Caco-2 (cell line): ENCODE measurements around the gene MED17. TPM values are rescaled to one million over a fixed set of nuclear protein-coding genes. Genes with fewer than 3 reads are reported as not detected.

Experiments
- BruUV-seq: library from RNA; stranded (reverse); fragments of 400-500 nt; replicated peaks from 2 replicates; lab custom pipeline; 2021; lab: Mats Ljungman, UMichigan
- CTCF ChIA-PET: fragments of 300-600 bp; sonication (Branson Sonifier 250); formaldehyde crosslinking; loops from one replicate; lab custom pipeline; 2022; ENCODE audit warnings: antibody characterized with exemption; lab: Charles Lee
- POLR2A ChIA-PET: fragments of 300-600 bp; sonication (Branson Sonifier 250); formaldehyde crosslinking; loops from one replicate; lab custom pipeline; 2022; ENCODE audit warnings: antibody characterized with exemption; lab: Charles Lee
- DNase-seq, 2 experiments: peaks; one replicate each; pipeline versions ENCODE4 v3.0.0 to v3.0.0-alpha.2; 2020 to 2022
- H3K27me3 ChIP-seq: replicated peaks from 2 replicates; pipeline ENCODE4 v1.6.0; 2011; ENCODE audit warnings: low read length; ENCODE audit not compliant: control insufficient read depth, insufficient read depth
- H3K36me3 ChIP-seq: 2 replicates; pipeline ENCODE4 v1.5.1; 2011; ENCODE audit warnings: low read length; ENCODE audit not compliant: control insufficient read depth, insufficient read depth
- H3K4me1 ChIP-seq: fragments of 250-450 bp; sonication (Bioruptor Pico); 2 replicates; pipeline ENCODE4 v1.5.1; 2020; ENCODE audit warnings: mild to moderate bottlenecking
- H3K4me3 ChIP-seq: 2 replicates; pipeline ENCODE4 v1.5.1; 2011; ENCODE audit warnings: low read depth, mild to moderate bottlenecking, control low read depth, low read length
- H3K9me3 ChIP-seq: fragments of 250-450 bp; sonication (Bioruptor Pico); 2 replicates; pipeline ENCODE4 v1.5.1; 2020; ENCODE audit warnings: mild to moderate bottlenecking, moderate library complexity
- H3K27ac Mint-ChIP-seq: one replicate; pipeline ENCODE4 v1.8.0; 2022; ENCODE audit warnings: mixed read lengths; ENCODE audit not compliant: unreplicated experiment
- H3K27me3 Mint-ChIP-seq: one replicate; pipeline ENCODE4 v1.8.0; 2022; ENCODE audit warnings: mixed read lengths; ENCODE audit not compliant: insufficient read depth, unreplicated experiment
- H3K36me3 Mint-ChIP-seq: one replicate; pipeline ENCODE4 v1.8.0; 2022; ENCODE audit warnings: mild to moderate bottlenecking, mixed read lengths; ENCODE audit not compliant: insufficient read depth, unreplicated experiment
- H3K4me1 Mint-ChIP-seq: one replicate; pipeline ENCODE4 v1.8.0; 2022; ENCODE audit warnings: low read depth, mixed read lengths; ENCODE audit not compliant: unreplicated experiment
- H3K4me3 Mint-ChIP-seq: one replicate; pipeline ENCODE4 v1.8.0; 2022; ENCODE audit warnings: mild to moderate bottlenecking, moderate library complexity, mixed read lengths; ENCODE audit not compliant: unreplicated experiment
- H3K9me3 Mint-ChIP-seq: one replicate; pipeline ENCODE4 v1.8.0; 2022; ENCODE audit warnings: mixed read lengths; ENCODE audit not compliant: unreplicated experiment
- intact Hi-C: fragments of 100-400 bp; cut with micrococcal nuclease; formaldehyde crosslinking; loops from one replicate; pipeline ENCODE4 v1.10.0; 2022; ENCODE audit not compliant: unreplicated experiment
- total RNA-seq: library from RNA; stranded (reverse); gene quantifications from 2 replicates; pipeline ENCODE4 v1.2.3, GENCODE V29; 2022
- TF ChIP-seq, protein P1 (sequence below), 2 experiments: fragments of 200-600 bp in 1 of 2; IDR thresholded peaks; 1 replicate in 1 of 2; 2 replicates in 1 of 2; pipeline versions ENCODE4 v1.5.1 to v1.8.0; 2011 to 2022; ENCODE audit warnings: antibody characterized with exemption in 1 of 2, control low read depth in 1 of 2, inconsistent platforms in 1 of 2, low read depth in 1 of 2, low read length in 1 of 2, mild to moderate bottlenecking in 1 of 2, moderate library complexity in 1 of 2; ENCODE audit not compliant: insufficient read depth in 1 of 2, severe bottlenecking in 1 of 2, unreplicated experiment in 1 of 2

Gene MED17
- total RNA-seq, 1 experiment from 2014 or later: 54.0 TPM

GRCh38 chr11:93822359-93822758 lies 38.3 kb downstream of the MED17 start:
- H3K27ac Mint-ChIP-seq: no peak overlapping the region
- H3K9me3 ChIP-seq: no peaks in the 10 kb centered on the region
- no peaks in the 10 kb centered on the region for H3K27me3 ChIP-seq
- no peaks in the 10 kb centered on the region for H3K36me3 ChIP-seq
- H3K4me1 ChIP-seq: peaks cover 29% of the 10 kb centered on the region
- DNase-seq: no peak
- H3K36me3 Mint-ChIP-seq: peaks cover 17% of the 10 kb centered on the region
- TF ChIP-seq, protein P1, sequence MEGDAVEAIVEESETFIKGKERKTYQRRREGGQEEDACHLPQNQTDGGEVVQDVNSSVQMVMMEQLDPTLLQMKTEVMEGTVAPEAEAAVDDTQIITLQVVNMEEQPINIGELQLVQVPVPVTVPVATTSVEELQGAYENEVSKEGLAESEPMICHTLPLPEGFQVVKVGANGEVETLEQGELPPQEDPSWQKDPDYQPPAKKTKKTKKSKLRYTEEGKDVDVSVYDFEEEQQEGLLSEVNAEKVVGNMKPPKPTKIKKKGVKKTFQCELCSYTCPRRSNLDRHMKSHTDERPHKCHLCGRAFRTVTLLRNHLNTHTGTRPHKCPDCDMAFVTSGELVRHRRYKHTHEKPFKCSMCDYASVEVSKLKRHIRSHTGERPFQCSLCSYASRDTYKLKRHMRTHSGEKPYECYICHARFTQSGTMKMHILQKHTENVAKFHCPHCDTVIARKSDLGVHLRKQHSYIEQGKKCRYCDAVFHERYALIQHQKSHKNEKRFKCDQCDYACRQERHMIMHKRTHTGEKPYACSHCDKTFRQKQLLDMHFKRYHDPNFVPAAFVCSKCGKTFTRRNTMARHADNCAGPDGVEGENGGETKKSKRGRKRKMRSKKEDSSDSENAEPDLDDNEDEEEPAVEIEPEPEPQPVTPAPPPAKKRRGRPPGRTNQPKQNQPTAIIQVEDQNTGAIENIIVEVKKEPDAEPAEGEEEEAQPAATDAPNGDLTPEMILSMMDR (IDR thresholded peaks at IDR 0.05; ENCODE audit: insufficient read depth in 1 of 2, low read depth in 1 of 2, low read length in 1 of 2, severe bottlenecking in 1 of 2, unreplicated experiment in 1 of 2): no peak
- ChIA-PET POLR2A (no interaction called here), CTCF (no interaction called here)
- peaks cover 18% of the 10 kb centered on the region for H3K4me1 Mint-ChIP-seq
- no peak overlapping the region for H3K4me3 Mint-ChIP-seq
- H3K27me3 Mint-ChIP-seq: no peaks in the 10 kb centered on the region
- no TSS peak for BruUV-seq
- H3K4me3 ChIP-seq: no peak overlapping the region
- peaks cover 13% of the 10 kb centered on the region for H3K9me3 Mint-ChIP-seq
- intact Hi-C loops: no loop called here

DNA sequence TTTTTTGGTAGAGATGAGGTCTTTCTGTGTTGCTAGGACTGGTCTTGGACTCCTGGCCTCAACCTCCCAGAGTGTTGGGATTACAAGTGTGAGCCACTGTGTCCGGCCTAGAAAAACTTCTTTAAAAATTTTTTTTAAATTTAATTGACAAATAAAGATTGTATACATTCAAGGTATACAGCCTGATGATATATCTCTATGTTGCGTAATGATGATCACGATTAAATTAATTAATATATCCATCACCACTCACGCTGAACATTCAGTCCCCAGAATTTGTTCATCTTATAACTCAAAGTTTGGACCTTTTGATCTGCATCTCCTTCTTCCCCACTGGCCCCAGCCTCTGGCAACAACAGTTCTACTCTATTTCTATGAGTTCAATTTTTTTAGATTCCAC lies 39.1 kb downstream of the MED17 start:
- Mint-ChIP-seq H3K36me3 (peaks cover 10% of the 10 kb centered on the region), H3K4me3 (no peak overlapping the region), H3K4me1 (peaks cover 14% of the 10 kb centered on the region), H3K27me3 (no peaks in the 10 kb centered on the region), H3K27ac (no peak overlapping the region), H3K9me3 (peaks cover 13% of the 10 kb centered on the region)
- Histone ChIP-seq H3K36me3 (no peaks in the 10 kb centered on the region), H3K9me3 (no peaks in the 10 kb centered on the region), H3K4me1 (peaks cover 24% of the 10 kb centered on the region), H3K27me3 (no peaks in the 10 kb centered on the region), H3K4me3 (no peak overlapping the region)
- CTCF ChIA-PET: no interaction called here
- no peak for DNase-seq
- intact Hi-C loops: no loop called here
- BruUV-seq: no TSS peak
- POLR2A ChIA-PET: no interaction called here
- TF ChIP-seq, protein P1 (IDR thresholded peaks at IDR 0.05; ENCODE audit: insufficient read depth in 1 of 2, low read depth in 1 of 2, low read length in 1 of 2, severe bottlenecking in 1 of 2, unreplicated experiment in 1 of 2): no peak

- Histone ChIP-seq H3K4me1 (peaks cover 15% of the 10 kb centered on the region), H3K4me3 (no peak overlapping the region), H3K9me3 (no peaks in the 10 kb centered on the region), H3K27me3 (no peaks in the 10 kb centered on the region), H3K36me3 (no peaks in the 10 kb centered on the region)
- Mint-ChIP-seq H3K27ac (no peak overlapping the region), H3K4me3 (no peak overlapping the region), H3K4me1 (peaks cover 23% of the 10 kb centered on the region), H3K9me3 (peaks cover 13% of the 10 kb centered on the region), H3K36me3 (no peaks in the 10 kb centered on the region), H3K27me3 (no peaks in the 10 kb centered on the region)
- ChIA-PET CTCF (interaction anchor here (0.6 kb wide), 1 partner anchor 10 kb away, joined by 3 read pairs; no protein-coding TSS in a partner anchor), POLR2A (no interaction called here)
- intact Hi-C loops: no loop called here
- no peak for DNase-seq
- TF ChIP-seq, protein P1 (IDR thresholded peaks at IDR 0.05; ENCODE audit: insufficient read depth in 1 of 2, low read depth in 1 of 2, low read length in 1 of 2, severe bottlenecking in 1 of 2, unreplicated experiment in 1 of 2): no peak
- BruUV-seq: no TSS peak
Observed at GRCh38 chr11:93827363-93827762, 43.3 kb downstream of the MED17 start.
